Tibial artery (tissue), 4 donors: Measurements from ENCODE around the gene CGA.

ENCODE experiments used
- DNase-seq, 2 donors: peaks; one replicate each; pipeline ENCODE4 v3.0.0-alpha.2; 2019
- H3K27ac ChIP-seq, 2 donors: fragments of 200-600 bp; sonication (generic) in 1 of 2; 1 replicate in 1 of 2; 2 replicates in 1 of 2; pipeline ENCODE4 v1.5.1; 2018 to 2019; ENCODE audit warnings: mild to moderate bottlenecking in 1 of 2
- H3K27me3 ChIP-seq, 2 donors: fragments of 200-600 bp; sonication (generic) in 1 of 2; one replicate each; pipeline versions ENCODE4 v1.5.1 to v1.6.0; 2016 to 2019
- H3K36me3 ChIP-seq, 3 donors: fragments of 200-600 bp; sonication (generic) in 2 of 3; one replicate each; pipeline ENCODE4 v1.5.1; 2016 to 2019; ENCODE audit warnings: mild to moderate bottlenecking in 2 of 3
- H3K4me1 ChIP-seq, 4 donors: fragments of 200-600 bp; sonication (generic) in 2 of 4; 1 replicate in 3 of 4; 2 replicates in 1 of 4; pipeline ENCODE4 v1.5.1; 2016 to 2019
- H3K4me3 ChIP-seq, 2 donors: fragments of 200-600 bp; sonication (generic) in 1 of 2; 1 replicate in 1 of 2; 2 replicates in 1 of 2; pipeline ENCODE4 v1.5.1; 2018 to 2019; ENCODE audit warnings: mild to moderate bottlenecking in 2 of 2
- H3K9me3 ChIP-seq, 3 donors: fragments of 200-600 bp; sonication (generic) in 1 of 3; one replicate each; pipeline ENCODE4 v1.5.1; 2016 to 2019
- intact Hi-C: fragments of 100-400 bp; cut with DNase I; formaldehyde crosslinking; loops from one replicate; pipeline ENCODE4 v1.15.0; 2023; ENCODE audit warnings: low total_unique reads
- TF ChIP-seq, protein P1 (sequence below), 2 experiments: fragments of 200-600 bp in 1 of 2; fragments of 450-650 bp in 1 of 2; IDR thresholded peaks; one replicate each; pipeline ENCODE4 v1.5.1; 2017 to 2019; ENCODE audit warnings: antibody characterized with exemption in 2 of 2, mild to moderate bottlenecking in 1 of 2, moderate library complexity in 1 of 2

Gene CGA

DNA sequence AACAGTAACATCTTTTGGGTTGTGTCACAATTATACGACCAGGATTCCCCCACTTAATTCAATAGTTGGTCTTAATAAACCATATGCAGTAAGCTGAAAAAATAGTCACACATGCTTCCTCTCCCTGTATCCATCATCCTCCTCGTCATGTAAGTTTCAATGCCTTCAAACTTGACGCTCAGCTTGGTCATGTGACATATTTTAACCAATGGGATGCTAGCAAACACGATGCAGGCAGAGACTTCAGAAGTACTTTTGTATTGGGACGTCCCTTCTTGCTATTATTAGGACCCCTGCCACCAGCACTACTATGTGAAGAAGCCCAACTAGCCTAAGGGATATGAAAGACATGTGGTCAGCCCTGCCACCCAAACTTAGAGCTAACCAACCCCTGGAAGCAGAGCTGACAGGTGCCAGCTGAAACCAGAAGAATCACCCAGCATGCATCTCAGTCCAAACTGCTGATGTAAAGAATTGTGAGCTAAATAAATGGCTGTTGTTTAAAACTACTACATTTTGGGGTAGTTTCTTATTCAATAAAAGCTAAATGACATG lies 49.3 kb downstream of the CGA start:
- no peaks in the 10 kb centered on the region for H3K27me3 ChIP-seq
- H3K4me1 ChIP-seq = no peaks in the 10 kb centered on the region
- H3K36me3 ChIP-seq = no peaks in the 10 kb centered on the region
- TF ChIP-seq, protein P1, sequence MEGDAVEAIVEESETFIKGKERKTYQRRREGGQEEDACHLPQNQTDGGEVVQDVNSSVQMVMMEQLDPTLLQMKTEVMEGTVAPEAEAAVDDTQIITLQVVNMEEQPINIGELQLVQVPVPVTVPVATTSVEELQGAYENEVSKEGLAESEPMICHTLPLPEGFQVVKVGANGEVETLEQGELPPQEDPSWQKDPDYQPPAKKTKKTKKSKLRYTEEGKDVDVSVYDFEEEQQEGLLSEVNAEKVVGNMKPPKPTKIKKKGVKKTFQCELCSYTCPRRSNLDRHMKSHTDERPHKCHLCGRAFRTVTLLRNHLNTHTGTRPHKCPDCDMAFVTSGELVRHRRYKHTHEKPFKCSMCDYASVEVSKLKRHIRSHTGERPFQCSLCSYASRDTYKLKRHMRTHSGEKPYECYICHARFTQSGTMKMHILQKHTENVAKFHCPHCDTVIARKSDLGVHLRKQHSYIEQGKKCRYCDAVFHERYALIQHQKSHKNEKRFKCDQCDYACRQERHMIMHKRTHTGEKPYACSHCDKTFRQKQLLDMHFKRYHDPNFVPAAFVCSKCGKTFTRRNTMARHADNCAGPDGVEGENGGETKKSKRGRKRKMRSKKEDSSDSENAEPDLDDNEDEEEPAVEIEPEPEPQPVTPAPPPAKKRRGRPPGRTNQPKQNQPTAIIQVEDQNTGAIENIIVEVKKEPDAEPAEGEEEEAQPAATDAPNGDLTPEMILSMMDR (IDR thresholded peaks at IDR 0.05) = no peak
- no peak overlapping the region for H3K4me3 ChIP-seq
- no peak overlapping the region for H3K27ac ChIP-seq
- intact Hi-C loops = no loop called here
- no peak for DNase-seq
- H3K9me3 ChIP-seq = peaks cover 0 to 8% (median 5%) of the 10 kb centered on the region in 3 donors

DNA sequence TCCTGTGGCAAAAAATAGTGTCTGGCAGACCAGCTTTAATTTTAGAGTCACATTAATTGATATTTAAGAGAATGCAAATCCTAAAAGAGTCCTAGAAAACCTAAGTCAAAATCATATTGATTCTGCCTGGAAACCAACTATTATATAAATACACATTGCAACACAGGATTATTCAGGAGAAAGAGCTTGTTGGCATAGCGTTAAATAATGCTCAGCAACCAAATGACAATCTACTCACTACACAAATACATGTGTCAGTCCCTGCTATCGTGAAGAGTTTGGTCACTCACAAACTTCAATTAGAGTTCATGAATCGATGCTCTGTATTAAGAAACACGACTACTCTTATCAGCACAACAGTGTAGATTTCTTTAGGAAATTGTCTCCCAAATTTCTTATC lies 54.2 kb downstream of the CGA start:
- intact Hi-C loops = no loop called here
- no peak for DNase-seq
- Histone ChIP-seq H3K27ac (no peak overlapping the region), H3K4me1 (no peaks in the 10 kb centered on the region), H3K36me3 (no peaks in the 10 kb centered on the region), H3K9me3 (peaks cover 0 to 8% (median 5%) of the 10 kb centered on the region in 3 donors), H3K4me3 (no peak overlapping the region), H3K27me3 (no peaks in the 10 kb centered on the region)
- TF ChIP-seq, protein P1 (IDR thresholded peaks at IDR 0.05) = no peak
